ENCODE results near the gene TRMT61A. TPM values are rescaled to one million over a fixed set of nuclear protein-coding genes. Genes with fewer than 3 reads are reported as not detected.

TRMT61A gene
- polyA plus RNA-seq, 1 of the 3 experiments (the other 2 are of a cell fraction): 15.8 TPM

DNA sequence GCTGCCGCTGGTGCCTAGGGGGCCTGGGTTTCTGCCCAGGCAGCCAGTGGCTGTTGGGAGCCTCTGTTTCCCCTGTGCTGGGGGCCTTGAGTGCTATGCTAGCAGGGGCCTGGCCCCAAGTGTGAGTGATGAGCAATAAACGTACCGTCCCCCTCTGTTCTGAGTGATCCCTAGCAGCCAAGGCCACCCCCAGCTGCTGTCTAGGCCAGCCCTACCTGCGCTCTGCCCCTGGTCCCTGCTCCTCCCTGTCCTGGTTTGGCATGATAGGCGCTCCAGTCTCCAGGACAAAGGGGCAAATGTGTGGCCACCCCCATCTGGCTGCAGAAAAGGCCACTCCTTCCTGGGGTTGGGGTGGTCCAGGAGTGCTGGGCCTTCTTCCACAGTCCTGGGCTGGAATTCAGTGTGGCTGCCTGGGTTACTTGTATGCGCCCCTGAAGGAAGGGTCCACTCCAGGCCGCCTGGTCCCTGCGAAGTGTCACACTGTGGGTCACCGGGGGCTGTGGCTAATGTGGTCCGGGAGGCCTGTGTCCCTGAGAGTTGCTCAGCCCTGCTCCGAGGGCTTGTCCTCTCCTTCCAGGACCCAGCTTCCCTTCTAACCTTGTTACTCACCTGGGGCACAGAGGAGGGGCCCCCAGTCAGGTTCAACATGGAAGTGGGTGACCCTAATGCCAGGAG lies 7.0 kb downstream of the TRMT61A start:
- H3K27me3 ChIP-seq (ENCODE audit: insufficient read depth): no peaks in the 10 kb centered on the region
- H3K9me3 ChIP-seq: no peaks in the 10 kb centered on the region
- no peak overlapping the region for H3K27ac ChIP-seq (ENCODE audit: low read depth in 2 of 2, low read length in 1 of 2)
- peaks cover 14% of the 10 kb centered on the region; the same call in 1 of the 2 replicates for H3K79me2 ChIP-seq (ENCODE audit: insufficient read depth)
- peaks cover 11% of the 10 kb centered on the region for H3F3A ChIP-seq (replicated peaks; ENCODE audit: insufficient read depth)
- TF ChIP-seq CHD2 (IDR thresholded peaks at IDR 0.05; ENCODE audit: low read length, partially characterized antibody): no peak
- no peak for TF ChIP-seq YY1 (IDR thresholded peaks at IDR 0.05; ENCODE audit: low read depth)
- TF ChIP-seq SMC3 (IDR thresholded peaks at IDR 0.05; ENCODE audit: low read depth, low read length): no peak
- TF ChIP-seq, protein P1, sequence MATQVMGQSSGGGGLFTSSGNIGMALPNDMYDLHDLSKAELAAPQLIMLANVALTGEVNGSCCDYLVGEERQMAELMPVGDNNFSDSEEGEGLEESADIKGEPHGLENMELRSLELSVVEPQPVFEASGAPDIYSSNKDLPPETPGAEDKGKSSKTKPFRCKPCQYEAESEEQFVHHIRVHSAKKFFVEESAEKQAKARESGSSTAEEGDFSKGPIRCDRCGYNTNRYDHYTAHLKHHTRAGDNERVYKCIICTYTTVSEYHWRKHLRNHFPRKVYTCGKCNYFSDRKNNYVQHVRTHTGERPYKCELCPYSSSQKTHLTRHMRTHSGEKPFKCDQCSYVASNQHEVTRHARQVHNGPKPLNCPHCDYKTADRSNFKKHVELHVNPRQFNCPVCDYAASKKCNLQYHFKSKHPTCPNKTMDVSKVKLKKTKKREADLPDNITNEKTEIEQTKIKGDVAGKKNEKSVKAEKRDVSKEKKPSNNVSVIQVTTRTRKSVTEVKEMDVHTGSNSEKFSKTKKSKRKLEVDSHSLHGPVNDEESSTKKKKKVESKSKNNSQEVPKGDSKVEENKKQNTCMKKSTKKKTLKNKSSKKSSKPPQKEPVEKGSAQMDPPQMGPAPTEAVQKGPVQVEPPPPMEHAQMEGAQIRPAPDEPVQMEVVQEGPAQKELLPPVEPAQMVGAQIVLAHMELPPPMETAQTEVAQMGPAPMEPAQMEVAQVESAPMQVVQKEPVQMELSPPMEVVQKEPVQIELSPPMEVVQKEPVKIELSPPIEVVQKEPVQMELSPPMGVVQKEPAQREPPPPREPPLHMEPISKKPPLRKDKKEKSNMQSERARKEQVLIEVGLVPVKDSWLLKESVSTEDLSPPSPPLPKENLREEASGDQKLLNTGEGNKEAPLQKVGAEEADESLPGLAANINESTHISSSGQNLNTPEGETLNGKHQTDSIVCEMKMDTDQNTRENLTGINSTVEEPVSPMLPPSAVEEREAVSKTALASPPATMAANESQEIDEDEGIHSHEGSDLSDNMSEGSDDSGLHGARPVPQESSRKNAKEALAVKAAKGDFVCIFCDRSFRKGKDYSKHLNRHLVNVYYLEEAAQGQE (IDR thresholded peaks at IDR 0.05; ENCODE audit: low read depth, low read length): no peak
- TF ChIP-seq NFIC (IDR thresholded peaks at IDR 0.05; ENCODE audit: borderline replicate concordance): no peak
- TF ChIP-seq TAF1 (IDR thresholded peaks at IDR 0.05; ENCODE audit: borderline replicate concordance, low read depth, low read length): no peak
- TF ChIP-seq RFX5 (IDR thresholded peaks at IDR 0.05; ENCODE audit: low read length): no peak
- TF ChIP-seq EP300 (IDR thresholded peaks at IDR 0.05; ENCODE audit: borderline replicate concordance in 1 of 2, low read depth in 1 of 2, low read length in 1 of 2): no peak
- no peak for TF ChIP-seq FOXJ3 (CRISPR knock-in tag; IDR thresholded peaks at IDR 0.05)
- TF ChIP-seq FOSL2 (IDR thresholded peaks at IDR 0.05; ENCODE audit: borderline replicate concordance, low read depth): no peak
- no peak for TF ChIP-seq GATA2 (CRISPR knock-in tag; IDR thresholded peaks at IDR 0.05)
- TF ChIP-seq, protein P2, sequence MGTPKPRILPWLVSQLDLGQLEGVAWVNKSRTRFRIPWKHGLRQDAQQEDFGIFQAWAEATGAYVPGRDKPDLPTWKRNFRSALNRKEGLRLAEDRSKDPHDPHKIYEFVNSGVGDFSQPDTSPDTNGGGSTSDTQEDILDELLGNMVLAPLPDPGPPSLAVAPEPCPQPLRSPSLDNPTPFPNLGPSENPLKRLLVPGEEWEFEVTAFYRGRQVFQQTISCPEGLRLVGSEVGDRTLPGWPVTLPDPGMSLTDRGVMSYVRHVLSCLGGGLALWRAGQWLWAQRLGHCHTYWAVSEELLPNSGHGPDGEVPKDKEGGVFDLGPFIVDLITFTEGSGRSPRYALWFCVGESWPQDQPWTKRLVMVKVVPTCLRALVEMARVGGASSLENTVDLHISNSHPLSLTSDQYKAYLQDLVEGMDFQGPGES (IDR thresholded peaks at IDR 0.05; ENCODE audit: low read depth, low read length): no peak
- no peak for TF ChIP-seq NRF1 (IDR thresholded peaks at IDR 0.05; ENCODE audit: low read depth, low read length)
- TF ChIP-seq SIN3A (IDR thresholded peaks at IDR 0.05; ENCODE audit: borderline replicate concordance, low read depth, low read length): no peak
- no peak for TF ChIP-seq JUND (IDR thresholded peaks at IDR 0.05)
- TF ChIP-seq POLR2AphosphoS5 (IDR thresholded peaks at IDR 0.05; ENCODE audit: low read depth, low read length): no peak
- no peak for TF ChIP-seq RXRA (IDR thresholded peaks at IDR 0.05; ENCODE audit: borderline replicate concordance, low read depth)
- TF ChIP-seq, protein P3, sequence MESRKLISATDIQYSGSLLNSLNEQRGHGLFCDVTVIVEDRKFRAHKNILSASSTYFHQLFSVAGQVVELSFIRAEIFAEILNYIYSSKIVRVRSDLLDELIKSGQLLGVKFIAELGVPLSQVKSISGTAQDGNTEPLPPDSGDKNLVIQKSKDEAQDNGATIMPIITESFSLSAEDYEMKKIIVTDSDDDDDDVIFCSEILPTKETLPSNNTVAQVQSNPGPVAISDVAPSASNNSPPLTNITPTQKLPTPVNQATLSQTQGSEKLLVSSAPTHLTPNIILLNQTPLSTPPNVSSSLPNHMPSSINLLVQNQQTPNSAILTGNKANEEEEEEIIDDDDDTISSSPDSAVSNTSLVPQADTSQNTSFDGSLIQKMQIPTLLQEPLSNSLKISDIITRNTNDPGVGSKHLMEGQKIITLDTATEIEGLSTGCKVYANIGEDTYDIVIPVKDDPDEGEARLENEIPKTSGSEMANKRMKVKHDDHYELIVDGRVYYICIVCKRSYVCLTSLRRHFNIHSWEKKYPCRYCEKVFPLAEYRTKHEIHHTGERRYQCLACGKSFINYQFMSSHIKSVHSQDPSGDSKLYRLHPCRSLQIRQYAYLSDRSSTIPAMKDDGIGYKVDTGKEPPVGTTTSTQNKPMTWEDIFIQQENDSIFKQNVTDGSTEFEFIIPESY (IDR thresholded peaks at IDR 0.05; ENCODE audit: borderline replicate concordance, low read depth): no peak
- no peak for TF ChIP-seq TEAD4 (IDR thresholded peaks at IDR 0.05; ENCODE audit: borderline replicate concordance, insufficient read depth)
- TF ChIP-seq, protein P4, sequence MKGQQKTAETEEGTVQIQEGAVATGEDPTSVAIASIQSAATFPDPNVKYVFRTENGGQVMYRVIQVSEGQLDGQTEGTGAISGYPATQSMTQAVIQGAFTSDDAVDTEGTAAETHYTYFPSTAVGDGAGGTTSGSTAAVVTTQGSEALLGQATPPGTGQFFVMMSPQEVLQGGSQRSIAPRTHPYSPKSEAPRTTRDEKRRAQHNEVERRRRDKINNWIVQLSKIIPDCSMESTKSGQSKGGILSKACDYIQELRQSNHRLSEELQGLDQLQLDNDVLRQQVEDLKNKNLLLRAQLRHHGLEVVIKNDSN (IDR thresholded peaks at IDR 0.05; ENCODE audit: borderline replicate concordance, low read depth): no peak
- H3K9ac ChIP-seq: no peak overlapping the region
- DNase-seq: no peak
- H2AFZ ChIP-seq (ENCODE audit: low read depth): no peak overlapping the region
- H4K20me1 ChIP-seq (ENCODE audit: insufficient read depth): peaks cover 6% of the 10 kb centered on the region; the same call in 1 of the 2 replicates
- H3K4me3 ChIP-seq (ENCODE audit: low read depth in 2 of 2, low read length in 1 of 2): no peak overlapping the region
- CTCF ChIA-PET: interaction anchor here (2.1 to 5.1 kb wide), 2 partner anchors 11 to 17 kb away, joined by 7 to 31 read pairs; no protein-coding TSS in a partner anchor
- no peaks in the 10 kb centered on the region for H3K9me2 ChIP-seq
- peaks cover 11 to 18% of the 10 kb centered on the region in 2 experiments; a peak in 3 of 4 replicates for H3K4me1 ChIP-seq (ENCODE audit: control insufficient read depth in 1 of 2, insufficient read depth in 2 of 2, low read depth in 1 of 2, low read length in 1 of 2)
- WGBS (ENCODE audit: low lambda C conversion rate): 90% methylated on average over 9 of the region's 11 CpGs
- no peak overlapping the region for H3K4me2 ChIP-seq
- POLR2A ChIA-PET: interaction anchor here (1.3 kb wide), 1 partner anchor 13 kb away, joined by 3 read pairs; the partner anchor contains the start of gene CKB
- peaks cover 0 to 27% of the 10 kb centered on the region in 2 experiments for H3K36me3 ChIP-seq (replicated peaks in 1 of 2; ENCODE audit: control insufficient read depth in 1 of 2, insufficient read depth in 2 of 2, low read length in 1 of 2)

Data from SK-N-SH (cell line).